HepG2 (cell line): ENCODE data around the gene RNF11.

ENCODE experiments used
- CTCF ChIP-seq: sonication (generic); formaldehyde crosslinking; IDR thresholded peaks from 2 replicates; pipeline ENCODE4 v1.5.0; 2020; ENCODE audit warnings: mild to moderate bottlenecking, missing genetic modification reagents, moderate library complexity
- ZFP82 ChIP-seq: sonication (generic); formaldehyde crosslinking; IDR thresholded peaks from 2 replicates; pipeline ENCODE4 v1.5.1; 2020; ENCODE audit warnings: mild to moderate bottlenecking, missing genetic modification reagents, borderline replicate concordance

GRCh38 chr1:51274676-51275075 lies 38.6 kb downstream of the RNF11 start:
- no peak for TF ChIP-seq ZFP82 (CRISPR knock-in tag)
- TF ChIP-seq CTCF, result no peak
